Hindlimb muscle (tissue), 1 donor: ENCODE measurements around the gene ASB10. TPM values are rescaled to one million over a fixed set of nuclear protein-coding genes. Genes with fewer than 3 reads are reported as not detected.

ENCODE experiments used
- DNase-seq: peaks from one replicate; pipeline ENCODE4 v3.0.0-alpha.2; 2013
- polyA plus RNA-seq: library from polyadenylated mRNA; unstranded; fragments of 120-200 nt; gene quantifications from one replicate; pipeline ENCODE4 v1.2.1, GENCODE V29; 2013; ENCODE audit not compliant: insufficient read length

The ASB10 gene
- polyA plus RNA-seq = 8.2 TPM

- no peak for DNase-seq
Observed at GRCh38 chr7:151186640-151187408, at the start of gene ASB10. Gene ASB10, minus strand, starts transcription at chr7:151187250. Its CDS starts 120 bp downstream, at chr7:151187130.

- DNase-seq = no peak
Observed at GRCh38 chr7:151236406-151236805, 49.4 kb upstream of the ASB10 start.

- no peak for DNase-seq
Observed at GRCh38 chr7:151235091-151235787, 48.2 kb upstream of the ASB10 start.

GRCh38 chr7:151233804-151234203 is 46.8 kb upstream of the ASB10 start:
- DNase-seq = no peak

- DNase-seq = no peak
Observed at GRCh38 chr7:151232917-151233701, 46.1 kb upstream of the ASB10 start.

GRCh38 chr7:151232091-151232916 is 45.3 kb upstream of the ASB10 start, which contains the start of gene CHPF2:
Gene CHPF2, plus strand, starts transcription at chr7:151232483. Its CDS starts 1,529 bp downstream, at chr7:151234012.
- DNase-seq = peak; percentile 89

- DNase-seq = no peak
Observed at GRCh38 chr7:151231080-151231479, 44.0 kb upstream of the ASB10 start.

GRCh38 chr7:151229249-151229648 is 42.2 kb upstream of the ASB10 start:
- DNase-seq = no peak

- DNase-seq = no peak
Observed at GRCh38 chr7:151228024-151228866, 41.2 kb upstream of the ASB10 start.

- peak; percentile 99 for DNase-seq
Observed at GRCh38 chr7:151226875-151227782, 40.1 kb upstream of the ASB10 start, which contains the start of gene ABCF2. Gene ABCF2, minus strand, starts transcription at chr7:151227205. Its CDS starts 747 bp downstream, at chr7:151226458.

- no peak for DNase-seq
Observed at GRCh38 chr7:151226560-151226874, 39.5 kb upstream of the ASB10 start.

GRCh38 chr7:151225948-151226510 is 39.0 kb upstream of the ASB10 start:
- DNase-seq = no peak

GRCh38 chr7:151223728-151224127 is 36.7 kb upstream of the ASB10 start:
- no peak for DNase-seq

- no peak for DNase-seq
Observed at GRCh38 chr7:151218170-151218569, 31.1 kb upstream of the ASB10 start.

GRCh38 chr7:151215396-151215795 is 28.3 kb upstream of the ASB10 start:
- no peak for DNase-seq

GRCh38 chr7:151213826-151214225 is 26.8 kb upstream of the ASB10 start:
- no peak for DNase-seq

- DNase-seq = no peak
Observed at GRCh38 chr7:151212626-151213025, 25.6 kb upstream of the ASB10 start.

GRCh38 chr7:151211155-151211772 is 24.2 kb upstream of the ASB10 start:
- DNase-seq = no peak
